ENCODE data around the gene SOAT2.

SOAT2 gene

DNA sequence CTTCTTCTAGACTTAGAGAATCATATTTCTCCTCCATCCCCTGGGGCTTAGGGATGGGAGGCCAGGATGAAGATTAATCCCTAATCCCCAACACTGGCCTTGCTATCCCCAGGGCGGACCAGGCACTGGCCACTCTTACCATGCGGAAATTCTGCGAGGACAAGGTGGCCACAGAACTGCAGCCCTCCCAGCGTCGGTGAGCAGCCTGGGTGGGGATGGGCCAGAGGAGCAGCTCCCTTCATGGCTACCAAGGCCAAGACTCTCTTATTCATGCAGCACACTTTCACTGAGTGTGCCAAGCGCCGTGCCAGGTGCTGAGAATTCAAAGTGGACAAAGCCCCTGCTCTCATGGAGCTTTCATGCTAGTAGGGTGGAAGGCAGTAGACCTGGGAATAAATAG lies 46.4 kb upstream of the SOAT2 start:
- TF ChIP-seq TAF1 (IDR thresholded peaks at IDR 0.05; ENCODE audit: borderline replicate concordance, insufficient read depth, low read length) (no peak), FOXP2 (optimal IDR thresholded peaks at IDR 0.05; ENCODE audit: borderline replicate concordance, extremely low read depth, extremely low read length, insufficient read depth) (no peak), SIN3A (IDR thresholded peaks at IDR 0.05; ENCODE audit: borderline replicate concordance, insufficient read depth, low read length) (no peak), REST (IDR thresholded peaks at IDR 0.05; ENCODE audit: insufficient read depth in 1 of 2, low read depth in 2 of 2, low read length in 2 of 2) (no peak), POLR2AphosphoS5 (IDR thresholded peaks at IDR 0.05; ENCODE audit: low read depth, low read length) (no peak)

GRCh38 chr12:53057816-53058500 lies 45.3 kb upstream of the SOAT2 start:
- TF ChIP-seq TAF1 (IDR thresholded peaks at IDR 0.05; ENCODE audit: borderline replicate concordance, insufficient read depth, low read length) (no peak), FOXP2 (optimal IDR thresholded peaks at IDR 0.05; ENCODE audit: borderline replicate concordance, extremely low read depth, extremely low read length, insufficient read depth) (no peak), SIN3A (IDR thresholded peaks at IDR 0.05; ENCODE audit: borderline replicate concordance, insufficient read depth, low read length) (no peak), POLR2AphosphoS5 (IDR thresholded peaks at IDR 0.05; ENCODE audit: low read depth, low read length) (no peak), REST (IDR thresholded peaks at IDR 0.05; ENCODE audit: insufficient read depth in 1 of 2, low read depth in 2 of 2, low read length in 2 of 2) (no peak)

DNA sequence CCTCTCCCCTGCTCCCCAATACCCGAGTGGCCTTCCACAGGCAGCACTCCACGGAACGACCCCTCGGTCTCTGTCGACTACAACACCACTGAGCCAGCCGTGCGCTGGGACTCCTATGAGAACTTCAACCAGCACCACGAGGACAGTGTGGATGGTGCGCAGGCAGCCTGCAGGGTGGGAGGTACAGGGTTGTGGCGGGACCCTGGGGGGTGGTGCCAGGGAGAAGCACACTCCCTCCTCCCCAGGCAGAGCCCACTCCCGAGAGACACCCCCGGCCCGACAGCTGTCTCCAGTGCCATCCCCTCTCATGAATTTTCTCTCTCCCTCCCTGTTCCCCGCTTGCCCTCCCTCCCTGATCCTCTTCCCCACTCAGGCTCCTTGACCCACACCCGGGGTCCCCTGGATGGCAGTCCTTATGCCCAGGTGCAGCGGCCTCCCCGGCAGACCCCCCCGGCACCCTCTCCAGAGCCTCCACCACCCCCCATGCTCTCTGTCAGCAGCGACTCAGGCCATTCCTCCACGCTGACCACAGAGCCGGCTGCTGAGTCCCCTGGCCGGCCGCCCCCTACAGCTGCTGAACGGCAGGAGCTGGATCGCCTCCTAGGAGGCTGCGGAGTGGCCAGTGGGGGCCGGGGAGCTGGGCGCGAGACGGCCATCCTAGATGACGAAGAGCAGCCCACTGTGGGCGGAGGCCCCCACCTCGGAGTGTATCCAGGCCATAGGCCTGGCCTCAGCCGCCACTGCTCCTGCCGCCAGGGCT lies 44.4 kb upstream of the SOAT2 start:
- TF ChIP-seq SIN3A (IDR thresholded peaks at IDR 0.05; ENCODE audit: borderline replicate concordance, insufficient read depth, low read length): no peak
- no peak for TF ChIP-seq FOXP2 (optimal IDR thresholded peaks at IDR 0.05; ENCODE audit: borderline replicate concordance, extremely low read depth, extremely low read length, insufficient read depth)
- no peak for TF ChIP-seq TAF1 (IDR thresholded peaks at IDR 0.05; ENCODE audit: borderline replicate concordance, insufficient read depth, low read length)
- no peak for TF ChIP-seq REST (IDR thresholded peaks at IDR 0.05; ENCODE audit: insufficient read depth in 1 of 2, low read depth in 2 of 2, low read length in 2 of 2)
- no peak for TF ChIP-seq POLR2AphosphoS5 (IDR thresholded peaks at IDR 0.05; ENCODE audit: low read depth, low read length)

- TF ChIP-seq POLR2AphosphoS5 (IDR thresholded peaks at IDR 0.05; ENCODE audit: low read depth, low read length) (no peak), TAF1 (IDR thresholded peaks at IDR 0.05; ENCODE audit: borderline replicate concordance, insufficient read depth, low read length) (no peak), REST (IDR thresholded peaks at IDR 0.05; ENCODE audit: insufficient read depth in 1 of 2, low read depth in 2 of 2, low read length in 2 of 2) (no peak), FOXP2 (optimal IDR thresholded peaks at IDR 0.05; ENCODE audit: borderline replicate concordance, extremely low read depth, extremely low read length, insufficient read depth) (no peak), SIN3A (IDR thresholded peaks at IDR 0.05; ENCODE audit: borderline replicate concordance, insufficient read depth, low read length) (no peak)
Measured at GRCh38 chr12:53059434-53060063, 43.7 kb upstream of the SOAT2 start.
